HCT116 (cell line): ENCODE measurements around the gene TIMM17A. TPM values are rescaled to one million over a fixed set of nuclear protein-coding genes. Genes with fewer than 3 reads are reported as not detected.

Experiments
- ATAC-seq: fragments of 200-7000 bp; cut with Tn5 transposase; 2 replicates; pipeline ENCODE4 v1.9.1; 2020; ENCODE audit warnings: mild to moderate bottlenecking, moderate library complexity
- BruUV-seq: library from RNA; stranded (reverse); fragments of 400-500 nt; replicated peaks from 2 replicates; lab custom pipeline; 2021; lab: Mats Ljungman, UMichigan
- CTCF ChIA-PET: fragments of 300-600 bp; sonication (Branson Sonifier 250); formaldehyde crosslinking; loops from one replicate; lab custom pipeline; 2021; ENCODE audit warnings: antibody characterized with exemption; lab: Charles Lee
- POLR2A ChIA-PET: fragments of 300-600, 350-600 bp; sonication (Branson Sonifier 250); formaldehyde crosslinking; loops from one replicate; lab custom pipeline; 2021; ENCODE audit warnings: antibody characterized with exemption; lab: Charles Lee
- RAD21 ChIA-PET, 2 experiments: fragments of 300-600 bp; sonication (Branson Sonifier 250); formaldehyde crosslinking; loops; one replicate each; lab custom pipeline; 2023; ENCODE audit warnings: low total read pairs in 2 of 2; ENCODE audit not compliant: uncharacterized antibody in 2 of 2, unreplicated experiment in 2 of 2, low non-redundant PET in 1 of 2; lab: Charles Lee
- DNase-seq: peaks from one replicate; pipeline ENCODE4 v3.0.0-alpha.2; 2010; ENCODE audit warnings: low read depth, low spot score
- H2AFZ ChIP-seq: fragments of 200-600 bp; shearing (Covaris generic), sonication (generic); 2 replicates; pipeline ENCODE4 v1.6.1; 2017; ENCODE audit warnings: low read depth, mixed run types, mixed read lengths, antibody characterized with exemption, low read length; ENCODE audit not compliant: poor library complexity, severe bottlenecking
- H3K27ac ChIP-seq: 2 replicates; pipeline ENCODE4 v1.5.1; 2012; ENCODE audit warnings: low read depth, low read length
- H3K27me3 ChIP-seq: fragments of 200-600 bp; sonication (generic); 2 replicates; pipeline ENCODE4 v1.6.1; 2016; ENCODE audit warnings: mixed run types, low read length, mixed read lengths; ENCODE audit not compliant: insufficient read depth
- H3K36me3 ChIP-seq, 2 experiments: fragments of 200-500 bp in 1 of 2; fragments of 200-600 bp in 1 of 2; sonication (Bioruptor generic) in 1 of 2; sonication (generic) in 1 of 2; 2 replicates each; pipeline versions ENCODE4 v1.5.1 to v1.6.1; 2014 to 2016; ENCODE audit warnings: low read length in 2 of 2, inconsistent platforms in 1 of 2, mixed read lengths in 1 of 2, mixed run types in 1 of 2; ENCODE audit not compliant: insufficient read depth in 2 of 2, control insufficient read depth in 1 of 2
- H3K4me1 ChIP-seq, 2 experiments: fragments of 200-600 bp in 1 of 2; sonication (generic) in 1 of 2; 2 replicates each; pipeline versions ENCODE4 v1.5.1 to v1.6.1; 2012 to 2017; ENCODE audit warnings: low read length in 2 of 2, inconsistent platforms in 1 of 2, mild to moderate bottlenecking in 1 of 2, mixed read lengths in 1 of 2, mixed run types in 1 of 2, moderate library complexity in 1 of 2; ENCODE audit not compliant: insufficient read depth in 2 of 2, control insufficient read depth in 1 of 2
- H3K4me2 ChIP-seq: fragments of 200-600 bp; sonication (generic); 2 replicates; pipeline ENCODE4 v1.6.1; 2017; ENCODE audit warnings: mixed run types, low read length, mixed read lengths
- H3K4me3 ChIP-seq, 2 experiments: fragments of 200-600 bp in 1 of 2; sonication (generic) in 1 of 2; replicated peaks in 1 of 2; 2 replicates each; pipeline ENCODE4 v1.5.1; 2011 to 2016; ENCODE audit warnings: low read length in 2 of 2, control low read depth in 1 of 2, low read depth in 1 of 2, mild to moderate bottlenecking in 1 of 2, mixed read lengths in 1 of 2, mixed run types in 1 of 2
- H3K79me2 ChIP-seq: fragments of 200-600 bp; sonication (generic); 2 replicates; pipeline ENCODE4 v1.6.1; 2017; ENCODE audit warnings: mild to moderate bottlenecking, mixed run types, low read length, moderate library complexity, mixed read lengths; ENCODE audit not compliant: insufficient read depth
- H3K9ac ChIP-seq: fragments of 200-600 bp; sonication (generic); 2 replicates; pipeline ENCODE4 v1.6.1; 2016; ENCODE audit warnings: low read length, mixed read lengths
- H3K9me2 ChIP-seq: fragments of 200-600 bp; sonication (generic), shearing (Covaris generic); 2 replicates; pipeline ENCODE4 v1.6.1; 2017; ENCODE audit warnings: mixed run types, mild to moderate bottlenecking, moderate library complexity; ENCODE audit not compliant: insufficient read depth
- H3K9me3 ChIP-seq, 2 experiments: fragments of 200-500 bp in 1 of 2; fragments of 200-600 bp in 1 of 2; sonication (Bioruptor generic) in 1 of 2; sonication (generic) in 1 of 2; 2 replicates each; pipeline ENCODE4 v1.6.1; 2014 to 2017; ENCODE audit warnings: low read length in 2 of 2, mixed read lengths in 2 of 2, inconsistent platforms in 1 of 2, low read depth in 1 of 2, mild to moderate bottlenecking in 1 of 2, mixed run types in 1 of 2, moderate library complexity in 1 of 2; ENCODE audit not compliant: control insufficient read depth in 1 of 2, insufficient read depth in 1 of 2
- H4K20me1 ChIP-seq: fragments of 200-600 bp; sonication (generic), shearing (Covaris generic); 2 replicates; pipeline ENCODE4 v1.6.1; 2017; ENCODE audit warnings: mixed run types, mild to moderate bottlenecking, moderate library complexity; ENCODE audit not compliant: insufficient read depth
- CBX3 ChIP-seq: IDR thresholded peaks from 2 replicates; pipeline ENCODE4 v1.6.1; 2012; ENCODE audit warnings: low read depth
- CTCF ChIP-seq, 3 experiments: fragments of 200-600 bp in 1 of 3; sonication (generic) in 1 of 3; IDR thresholded peaks in 2 of 3; conservative IDR thresholded peaks in 1 of 3; 2 replicates each; pipeline ENCODE4 v1.5.1; 2012 to 2017; ENCODE audit warnings: low read depth in 2 of 3, low read length in 2 of 3, antibody characterized with exemption in 1 of 3, borderline replicate concordance in 1 of 3, control low read depth in 1 of 3, mild to moderate bottlenecking in 1 of 3, mixed read lengths in 1 of 3, mixed run types in 1 of 3, moderate library complexity in 1 of 3; ENCODE audit not compliant: insufficient read depth in 1 of 3
- EGR1 ChIP-seq: IDR thresholded peaks from 2 replicates; pipeline ENCODE4 v1.6.1; 2012; ENCODE audit warnings: low read depth
- POLR2A ChIP-seq: IDR thresholded peaks from 2 replicates; pipeline ENCODE4 v1.7.0; 2011; ENCODE audit warnings: borderline replicate concordance; ENCODE audit not compliant: insufficient read depth, insufficient read length; ENCODE audit errors: extremely low read depth
- POLR2AphosphoS5 ChIP-seq: IDR thresholded peaks from 2 replicates; pipeline ENCODE4 v1.6.1; 2011; ENCODE audit warnings: mild to moderate bottlenecking, low read depth, low read length, moderate library complexity
- RAD21 ChIP-seq: IDR thresholded peaks from 2 replicates; pipeline ENCODE4 v1.6.1; 2012; ENCODE audit warnings: low read depth, mild to moderate bottlenecking
- REST ChIP-seq: IDR thresholded peaks from 2 replicates; pipeline ENCODE4 v1.6.1; 2012; ENCODE audit warnings: low read depth
- SRF ChIP-seq: IDR thresholded peaks from 2 replicates; pipeline ENCODE4 v1.6.1; 2012; ENCODE audit warnings: low read depth
- YY1 ChIP-seq: IDR thresholded peaks from 2 replicates; pipeline ENCODE4 v1.6.1; 2011; ENCODE audit warnings: low read length, low read depth, moderate library complexity, mild to moderate bottlenecking; ENCODE audit not compliant: insufficient replicate concordance; ENCODE audit errors: extremely low read depth
- intact Hi-C: fragments of 100-400 bp; cut with micrococcal nuclease; formaldehyde crosslinking; loops from 2 replicates; pipeline ENCODE4 v1.10.0; 2022
- total RNA-seq: library from RNA; stranded (reverse); gene quantifications from one replicate; pipeline ENCODE4 v1.2.1, GENCODE V29; 2021; ENCODE audit not compliant: unreplicated experiment

The TIMM17A gene
- total RNA-seq, 1 experiment from 2014 or later = 100 TPM

- BruUV-seq = no TSS peak
- H3K9me2 ChIP-seq = no peaks in the 10 kb centered on the region
- H3K79me2 ChIP-seq = peaks cover 17% of the 10 kb centered on the region
- ChIA-PET POLR2A (no interaction called here), CTCF (no interaction called here), RAD21 (no interaction called here)
- TF ChIP-seq CBX3 = no peak
- no peak for TF ChIP-seq EGR1
- intact Hi-C loops = no loop called here
- H4K20me1 ChIP-seq = no peaks in the 10 kb centered on the region
- DNase-seq = no peak
- H3K9me3 ChIP-seq = no peaks in the 10 kb centered on the region
- peaks cover 0 to 3% of the 10 kb centered on the region in 2 experiments; a peak in 1 of 4 replicates for H3K4me1 ChIP-seq
- H3K27ac ChIP-seq = no peak overlapping the region
- no peak overlapping the region for H2AFZ ChIP-seq
- no peak overlapping the region for H3K4me2 ChIP-seq
- H3K27me3 ChIP-seq = no peaks in the 10 kb centered on the region
- H3K36me3 ChIP-seq = peaks cover 41 to 51% of the 10 kb centered on the region in 2 experiments
- no peak overlapping the region for H3K9ac ChIP-seq
- ATAC-seq = no peak
- no peak overlapping the region for H3K4me3 ChIP-seq
Measured at GRCh38 chr1:201990427-201990826, 35.1 kb downstream of the TIMM17A start.

GRCh38 chr1:201999625-202000238 is 44.4 kb downstream of the TIMM17A start:
- H3K9ac ChIP-seq = no peak overlapping the region
- TF ChIP-seq SRF (no peak), REST (no peak), CTCF (IDR thresholded peaks at IDR 0.05 in 2 of 3, conservative IDR thresholded peaks at IDR 0.05 in 1 of 3; ENCODE audit: borderline replicate concordance in 1 of 3, insufficient read depth in 1 of 3, low read depth in 2 of 3, low read length in 2 of 3) (peak; percentile 79 to 87 (median 87)), POLR2AphosphoS5 (peak; percentile 25; the same call in 1 of the 2 replicates), YY1 (no peak), POLR2A (no peak), RAD21 (peak; percentile 90)
- H3K9me2 ChIP-seq = no peaks in the 10 kb centered on the region
- BruUV-seq = no TSS peak
- no peak overlapping the region for H3K27ac ChIP-seq
- H3K4me3 ChIP-seq = no peak overlapping the region
- POLR2A ChIA-PET = interaction anchor here (0.9 to 1.8 kb wide), 3 partner anchors 8 to 17 kb away, joined by 3 to 18 read pairs (median 3); partner anchors contain the start of gene ELF3
- DNase-seq (no peak), ATAC-seq (peak; percentile 89)
- no peak overlapping the region for H2AFZ ChIP-seq
- no peaks in the 10 kb centered on the region for H3K79me2 ChIP-seq
- no peaks in the 10 kb centered on the region for H4K20me1 ChIP-seq
- no peaks in the 10 kb centered on the region for H3K4me1 ChIP-seq
- RAD21 ChIA-PET = interaction anchor here (0.7 to 1.4 kb wide), 5 partner anchors 10 to 121 kb away, joined by 3 to 10 read pairs (median 5); partner anchors contain the start of gene ELF3 (in 1 of the 2)
- H3K36me3 ChIP-seq = peaks cover 39 to 50% of the 10 kb centered on the region in 2 experiments; a peak in 3 of 4 replicates
- CTCF ChIA-PET = interaction anchor here (0.6 to 3.8 kb wide), 24 partner anchors 9 to 552 kb away, joined by 3 to 59 read pairs (median 4); partner anchors contain the start of genes ELF3, GPR37L1 and RNPEP
- H3K9me3 ChIP-seq = no peaks in the 10 kb centered on the region
- intact Hi-C loops = loop anchor here (1.0 kb wide), 2 partner anchors 120 to 136 kb away; no protein-coding TSS in a partner anchor
- no peak overlapping the region for H3K4me2 ChIP-seq
- H3K27me3 ChIP-seq = no peaks in the 10 kb centered on the region
